ENCODE data around the gene XG.

- TF ChIP-seq POLR2A (IDR thresholded peaks at IDR 0.05) (no peak), CTCF (IDR thresholded peaks at IDR 0.05) (no peak), EP300 (IDR thresholded peaks at IDR 0.05; ENCODE audit: low read depth) (no peak), POLR2AphosphoS5 (IDR thresholded peaks at IDR 0.05) (no peak)
These were observed 107.5 kb downstream of the XG start for GRCh38 chrX:2859197-2859797.

All from transverse colon (tissue), 4 donors.